Fibroblast of pulmonary artery (primary cell): Measurements from ENCODE around the gene RIPOR2.

Experiments used
- DNase-seq: peaks from one replicate; pipeline ENCODE4 v3.0.0-alpha.2; 2010; ENCODE audit warnings: low read depth
- H3K4me3 ChIP-seq: replicated peaks from 2 replicates; pipeline ENCODE4 v1.5.1; 2011; ENCODE audit warnings: low read depth, mild to moderate bottlenecking, control low read depth, low read length, moderate library complexity
- CTCF ChIP-seq: IDR thresholded peaks from 2 replicates; pipeline ENCODE4 v1.5.1; 2011; ENCODE audit warnings: mild to moderate bottlenecking, control low read depth, low read length, inconsistent platforms; ENCODE audit errors: missing control alignments

The RIPOR2 gene

GRCh38 chr6:24911796-24912382 lies 23.9 kb downstream of the RIPOR2 start:
- TF ChIP-seq CTCF, result no peak
- DNase-seq, result no peak
- H3K4me3 ChIP-seq, result peak overlapping the region; percentile 63

- H3K4me3 ChIP-seq, result peak overlapping the region; percentile 63
- peak; percentile 49 for DNase-seq
- TF ChIP-seq CTCF, result no peak
Measured at GRCh38 chr6:24910961-24911725, 24.6 kb downstream of the RIPOR2 start.

- peak; percentile 4 for TF ChIP-seq CTCF
- DNase-seq, result no peak
- H3K4me3 ChIP-seq, result peak overlapping the region; percentile 63
Measured at GRCh38 chr6:24910331-24910960, 25.3 kb downstream of the RIPOR2 start.

GRCh38 chr6:24909241-24910216 lies 26.2 kb downstream of the RIPOR2 start:
- DNase-seq, result no peak
- TF ChIP-seq CTCF, result no peak
- H3K4me3 ChIP-seq, result peak overlapping the region; percentile 63

- DNase-seq, result no peak
- no peak for TF ChIP-seq CTCF
- no peak overlapping the region for H3K4me3 ChIP-seq
Measured at GRCh38 chr6:24908650-24909035, 27.1 kb downstream of the RIPOR2 start.

- TF ChIP-seq CTCF, result no peak
- H3K4me3 ChIP-seq, result no peak overlapping the region
- DNase-seq, result no peak
Measured at GRCh38 chr6:24907919-24908649, 27.7 kb downstream of the RIPOR2 start.
